Muscle layer of colon (tissue), 2 donors: ENCODE measurements around the gene CWC22.

Source experiments
- H3K27ac ChIP-seq: one replicate; pipeline ENCODE4 v1.7.0; 2013; ENCODE audit warnings: low read depth, mild to moderate bottlenecking, low read length, moderate library complexity
- H3K27me3 ChIP-seq, 2 donors: one replicate each; pipeline ENCODE4 v1.7.0; 2013; ENCODE audit warnings: low read length in 2 of 2, mild to moderate bottlenecking in 2 of 2; ENCODE audit not compliant: insufficient read depth in 2 of 2, control insufficient read depth in 1 of 2
- H3K36me3 ChIP-seq: one replicate; pipeline ENCODE4 v1.7.0; 2013; ENCODE audit warnings: mild to moderate bottlenecking, low read length; ENCODE audit not compliant: insufficient read depth
- H3K4me1 ChIP-seq: one replicate; pipeline ENCODE4 v1.7.0; 2013; ENCODE audit warnings: mild to moderate bottlenecking, low read length; ENCODE audit not compliant: insufficient read depth
- H3K4me3 ChIP-seq, 2 donors: one replicate each; pipeline ENCODE4 v1.7.0; 2013; ENCODE audit warnings: low read length in 2 of 2, low read depth in 1 of 2, mild to moderate bottlenecking in 1 of 2, moderate library complexity in 1 of 2
- H3K9ac ChIP-seq: one replicate; pipeline ENCODE4 v1.7.0; 2013; ENCODE audit warnings: low read length
- H3K9me3 ChIP-seq: one replicate; pipeline ENCODE4 v1.7.0; 2013; ENCODE audit warnings: mild to moderate bottlenecking, low read length
- donor health status: abdominal sarcoma.
- donor health status: Adenocarcinoma of cecum.

Gene CWC22

GRCh38 chr2:180002198-180002770 is 4.8 kb downstream of the CWC22 start:
- Histone ChIP-seq H3K9me3 (no peaks in the 10 kb centered on the region), H3K9ac (no peak overlapping the region), H3K27ac (no peak overlapping the region), H3K4me1 (peaks cover 10% of the 10 kb centered on the region), H3K4me3 (no peak overlapping the region), H3K36me3 (peaks cover 6% of the 10 kb centered on the region), H3K27me3 (no peaks in the 10 kb centered on the region)

- Histone ChIP-seq H3K27me3 (no peaks in the 10 kb centered on the region), H3K9ac (no peak overlapping the region), H3K4me3 (no peak overlapping the region), H3K36me3 (peaks cover 6% of the 10 kb centered on the region), H3K27ac (no peak overlapping the region), H3K4me1 (peaks cover 10% of the 10 kb centered on the region), H3K9me3 (no peaks in the 10 kb centered on the region)
These were observed 5.4 kb downstream of the CWC22 start for GRCh38 chr2:180001726-180002125.

DNA sequence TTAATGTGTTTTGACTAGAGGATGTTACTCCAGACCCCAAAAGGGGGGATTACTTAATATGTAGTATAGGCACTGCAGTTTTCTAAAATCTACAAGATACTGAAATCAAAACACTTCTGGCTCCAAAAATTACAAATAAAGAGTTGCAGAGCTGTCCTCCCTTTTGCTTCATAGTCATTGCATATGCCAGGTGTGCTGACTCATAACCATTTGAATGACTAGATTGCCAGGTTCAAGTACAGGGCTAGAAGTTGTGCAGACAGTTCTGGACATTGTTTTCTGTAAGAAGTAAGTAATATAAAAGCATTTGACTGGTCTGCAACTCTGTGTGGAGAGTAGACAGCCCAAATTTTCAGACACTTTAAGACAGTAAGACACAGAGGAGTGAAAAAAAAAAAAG is 6.7 kb downstream of the CWC22 start:
- Histone ChIP-seq H3K9ac (no peak overlapping the region), H3K27ac (no peak overlapping the region), H3K27me3 (no peaks in the 10 kb centered on the region), H3K4me3 (no peak overlapping the region), H3K9me3 (no peaks in the 10 kb centered on the region), H3K4me1 (peaks cover 1% of the 10 kb centered on the region), H3K36me3 (peaks cover 6% of the 10 kb centered on the region)

GRCh38 chr2:179999000-179999399 is 8.1 kb downstream of the CWC22 start:
- Histone ChIP-seq H3K4me1 (no peaks in the 10 kb centered on the region), H3K27me3 (no peaks in the 10 kb centered on the region), H3K36me3 (peaks cover 6% of the 10 kb centered on the region), H3K9ac (no peak overlapping the region), H3K4me3 (no peak overlapping the region), H3K27ac (no peak overlapping the region), H3K9me3 (no peaks in the 10 kb centered on the region)

- Histone ChIP-seq H3K9ac (no peak overlapping the region), H3K36me3 (peaks cover 10% of the 10 kb centered on the region), H3K27me3 (no peaks in the 10 kb centered on the region), H3K27ac (no peak overlapping the region), H3K4me3 (no peak overlapping the region), H3K9me3 (no peaks in the 10 kb centered on the region), H3K4me1 (no peaks in the 10 kb centered on the region)
These were observed 11.2 kb downstream of the CWC22 start for GRCh38 chr2:179995741-179996515.

- no peaks in the 10 kb centered on the region for H3K9me3 ChIP-seq
- no peak overlapping the region for H3K4me3 ChIP-seq
- H3K36me3 ChIP-seq = peaks cover 4% of the 10 kb centered on the region
- H3K27me3 ChIP-seq = no peaks in the 10 kb centered on the region
- H3K9ac ChIP-seq = no peak overlapping the region
- no peak overlapping the region for H3K27ac ChIP-seq
- no peaks in the 10 kb centered on the region for H3K4me1 ChIP-seq
These were observed 15.8 kb downstream of the CWC22 start for GRCh38 chr2:179991344-179991743.

DNA sequence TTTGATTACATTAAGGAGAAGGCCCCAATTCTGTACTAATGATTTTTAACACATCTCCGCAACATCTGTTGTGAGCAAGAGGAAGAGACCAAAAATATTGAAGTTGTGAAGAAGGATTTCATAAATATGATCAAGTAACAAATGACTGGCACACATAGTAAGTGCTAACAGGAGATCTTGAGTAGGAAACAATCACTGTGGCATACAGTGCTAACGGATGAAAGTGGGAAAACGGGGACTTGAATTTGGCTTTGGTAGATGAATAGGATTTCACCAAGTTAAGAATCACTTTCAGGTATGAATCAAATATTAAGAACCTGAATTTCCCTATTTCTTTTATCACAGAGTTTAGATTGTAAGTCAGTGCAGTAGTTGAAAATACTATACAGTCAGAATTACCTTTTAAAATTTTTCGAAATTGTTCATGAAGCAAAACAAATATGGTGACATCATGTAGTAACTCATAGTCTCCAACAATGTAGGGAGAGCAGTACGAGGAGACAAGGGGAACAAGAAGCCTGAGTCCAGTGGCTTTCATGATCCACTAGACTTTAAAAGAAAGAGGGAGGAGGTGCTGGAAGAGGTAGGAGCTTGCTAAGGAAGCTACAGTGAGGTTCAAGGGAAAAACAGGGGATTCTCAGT is 16.3 kb downstream of the CWC22 start:
- Histone ChIP-seq H3K27me3 (no peaks in the 10 kb centered on the region), H3K9ac (no peak overlapping the region), H3K36me3 (peaks cover 4% of the 10 kb centered on the region), H3K9me3 (no peaks in the 10 kb centered on the region), H3K27ac (no peak overlapping the region), H3K4me3 (no peak overlapping the region), H3K4me1 (no peaks in the 10 kb centered on the region)

- Histone ChIP-seq H3K27ac (no peak overlapping the region), H3K36me3 (peaks cover 7% of the 10 kb centered on the region), H3K4me3 (no peak overlapping the region)
These were observed 19.2 kb downstream of the CWC22 start for GRCh38 chr2:179987916-179988315.

GRCh38 chr2:179985163-179985820 is 21.8 kb downstream of the CWC22 start:
- H3K9me3 ChIP-seq = no peaks in the 10 kb centered on the region
- H3K36me3 ChIP-seq = peaks cover 19% of the 10 kb centered on the region
- no peaks in the 10 kb centered on the region for H3K27me3 ChIP-seq
- H3K9ac ChIP-seq = no peak overlapping the region
- H3K4me1 ChIP-seq = no peaks in the 10 kb centered on the region
- H3K27ac ChIP-seq = no peak overlapping the region
- no peak overlapping the region for H3K4me3 ChIP-seq

More at GRCh38 chr2:179987916-179988315, 19.2 kb downstream of the CWC22 start:
- no peaks in the 10 kb centered on the region for H3K9me3 ChIP-seq
- no peak overlapping the region for H3K9ac ChIP-seq
- H3K4me1 ChIP-seq = no peaks in the 10 kb centered on the region
- H3K27me3 ChIP-seq = no peaks in the 10 kb centered on the region

GRCh38 chr2:179983250-179983932 is 23.7 kb downstream of the CWC22 start:
- H3K4me1 ChIP-seq = no peaks in the 10 kb centered on the region
- H3K36me3 ChIP-seq = peaks cover 28% of the 10 kb centered on the region
- H3K4me3 ChIP-seq = no peak overlapping the region
- no peak overlapping the region for H3K9ac ChIP-seq
- H3K27ac ChIP-seq = no peak overlapping the region
- no peaks in the 10 kb centered on the region for H3K9me3 ChIP-seq
- H3K27me3 ChIP-seq = no peaks in the 10 kb centered on the region

- H3K27me3 ChIP-seq = no peaks in the 10 kb centered on the region
- H3K9me3 ChIP-seq = no peaks in the 10 kb centered on the region
- H3K9ac ChIP-seq = no peak overlapping the region
- H3K4me3 ChIP-seq = no peak overlapping the region
- no peaks in the 10 kb centered on the region for H3K4me1 ChIP-seq
- H3K36me3 ChIP-seq = peaks cover 28% of the 10 kb centered on the region
- no peak overlapping the region for H3K27ac ChIP-seq
These were observed 26.0 kb downstream of the CWC22 start for GRCh38 chr2:179981085-179981484.
